Neural progenitor cell (in vitro differentiated cells): Measurements from ENCODE around the gene DOHH. TPM values are rescaled to one million over a fixed set of nuclear protein-coding genes. Genes with fewer than 3 reads are reported as not detected.

ENCODE experiments used
- DNase-seq: peaks from one replicate; pipeline ENCODE4 v3.0.0-alpha.2; 2016; ENCODE audit warnings: low spot score
- H2AFZ ChIP-seq: fragments of 200-600 bp; sonication (generic); replicated peaks from 2 replicates; pipeline ENCODE4 v1.6.1; 2016; ENCODE audit warnings: antibody characterized with exemption
- H3F3A ChIP-seq: fragments of 200-600 bp; sonication (generic); 2 replicates; pipeline ENCODE4 v1.6.1; 2016; ENCODE audit warnings: antibody characterized with exemption, low read depth
- H3K27ac ChIP-seq: fragments of 200-600 bp; sonication (generic); 2 replicates; pipeline ENCODE4 v1.5.1; 2016; ENCODE audit warnings: mild to moderate bottlenecking
- H3K27me3 ChIP-seq: fragments of 200-600 bp; sonication (generic); 2 replicates; pipeline ENCODE4 v1.6.1; 2016; ENCODE audit warnings: mild to moderate bottlenecking, moderate library complexity
- H3K36me3 ChIP-seq: fragments of 200-600 bp; sonication (generic); 2 replicates; pipeline ENCODE4 v1.5.1; 2016
- H3K4me1 ChIP-seq: fragments of 200-600 bp; sonication (generic); 2 replicates; pipeline ENCODE4 v1.6.1; 2016; ENCODE audit warnings: mixed run types
- H3K4me2 ChIP-seq: fragments of 200-600 bp; sonication (generic); 2 replicates; pipeline ENCODE4 v1.6.1; 2016
- H3K4me3 ChIP-seq: fragments of 200-600 bp; sonication (generic); 2 replicates; pipeline ENCODE4 v1.5.1; 2016
- H3K79me2 ChIP-seq: fragments of 200-600 bp; sonication (generic); 2 replicates; pipeline ENCODE4 v1.6.1; 2016; ENCODE audit warnings: low read depth
- H3K9ac ChIP-seq: fragments of 200-600 bp; sonication (generic); 2 replicates; pipeline ENCODE4 v1.6.1; 2016
- H3K9me3 ChIP-seq: fragments of 200-600 bp; sonication (generic); 2 replicates; pipeline ENCODE4 v1.5.1; 2016; ENCODE audit warnings: low read depth
- H4K20me1 ChIP-seq: fragments of 200-600 bp; sonication (generic); 2 replicates; pipeline ENCODE4 v1.6.1; 2016; ENCODE audit warnings: low read depth
- H3K27ac Mint-ChIP-seq: 3 replicates; pipeline ENCODE4 v1.8.0; 2021; ENCODE audit warnings: mixed read lengths
- H3K27me3 Mint-ChIP-seq: 2 replicates; pipeline ENCODE4 v1.8.0; 2022; ENCODE audit warnings: low read depth, mild to moderate bottlenecking, inconsistent platforms, moderate library complexity, mixed read lengths; ENCODE audit not compliant: insufficient read depth
- H3K36me3 Mint-ChIP-seq: 3 replicates; pipeline ENCODE4 v1.8.0; 2021; ENCODE audit warnings: mixed read lengths
- H3K4me1 Mint-ChIP-seq: 3 replicates; pipeline ENCODE4 v1.8.0; 2021; ENCODE audit warnings: mixed read lengths
- H3K4me3 Mint-ChIP-seq: 3 replicates; pipeline ENCODE4 v1.8.0; 2021; ENCODE audit warnings: mild to moderate bottlenecking, moderate library complexity, mixed read lengths
- H3K9me3 Mint-ChIP-seq: 3 replicates; pipeline ENCODE4 v1.8.0; 2020; ENCODE audit warnings: mixed read lengths
- EZH2 ChIP-seq: fragments of 200-600 bp; sonication (generic); IDR thresholded peaks from 2 replicates; pipeline ENCODE4 v1.6.1; 2017; ENCODE audit warnings: antibody characterized with exemption, mild to moderate bottlenecking, moderate library complexity
- EZH2phosphoT487 ChIP-seq: fragments of 200-600 bp; sonication (generic); IDR thresholded peaks from 2 replicates; pipeline ENCODE4 v1.6.1; 2017; ENCODE audit warnings: antibody characterized with exemption
- total RNA-seq: library from RNA; depleted of rRNA; stranded (reverse); fragments of >200 nt; gene quantifications from 2 replicates; pipeline ENCODE4 v1.2.3, GENCODE V29; 2015; ENCODE audit warnings: low replicate concordance
- TF ChIP-seq, protein P1 (sequence below): fragments of 200-600 bp; sonication (generic); IDR thresholded peaks from 2 replicates; pipeline ENCODE4 v1.5.1; 2017; ENCODE audit warnings: antibody characterized with exemption, mild to moderate bottlenecking

DOHH gene
- total RNA-seq, 1 donor from 2014 or later = 0.69 TPM

DNA sequence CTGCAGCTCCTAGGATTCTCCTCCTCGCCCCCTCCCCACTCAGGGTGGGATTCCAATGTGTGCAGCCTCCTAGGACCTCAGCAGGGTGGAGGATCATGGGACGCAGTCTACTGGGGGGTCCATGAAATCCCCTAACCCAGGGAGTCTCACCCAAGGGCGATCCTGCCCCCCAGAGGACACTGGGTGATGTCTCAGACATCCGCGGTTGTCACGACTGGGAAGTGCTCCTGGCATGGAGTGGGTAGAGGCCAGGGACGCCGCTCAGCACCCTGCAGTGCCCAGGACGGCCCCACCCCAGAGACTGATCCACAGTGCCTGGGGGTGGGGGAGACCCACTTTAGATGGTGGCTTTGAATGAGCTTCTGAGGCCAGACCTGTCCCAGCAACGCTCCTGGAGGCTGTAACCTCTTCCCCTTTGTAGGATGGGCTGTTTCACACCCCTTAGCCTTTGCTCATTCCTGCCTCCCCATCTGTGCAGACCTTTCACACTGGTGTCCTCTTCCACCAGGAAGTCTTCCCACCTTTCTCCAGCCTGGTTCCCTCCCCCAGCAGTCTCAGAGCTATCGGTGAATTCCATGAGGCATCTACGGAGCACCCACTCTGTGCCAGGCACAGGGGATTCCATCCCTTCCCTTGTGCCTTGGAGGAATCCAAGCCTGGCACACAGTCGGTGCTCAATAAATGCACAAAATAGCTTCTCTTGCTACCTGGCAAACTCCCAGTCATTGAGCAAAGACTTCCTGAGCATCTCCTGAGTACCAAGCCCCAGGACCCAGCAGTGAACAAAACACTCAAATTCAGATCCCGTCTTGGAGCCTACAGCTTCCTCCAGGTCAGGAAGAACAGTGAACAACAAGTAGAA lies 30.6 kb downstream of the DOHH start:
- Histone ChIP-seq H3F3A (no peaks in the 10 kb centered on the region), H3K9me3 (no peaks in the 10 kb centered on the region), H3K4me3 (no peak overlapping the region), H3K9ac (no peak overlapping the region), H2AFZ (no peak overlapping the region), H3K4me1 (no peaks in the 10 kb centered on the region), H3K27me3 (peaks cover 80% of the 10 kb centered on the region), H4K20me1 (no peaks in the 10 kb centered on the region), H3K27ac (no peak overlapping the region), H3K36me3 (no peaks in the 10 kb centered on the region), H3K4me2 (no peak overlapping the region), H3K79me2 (no peaks in the 10 kb centered on the region)
- DNase-seq = no peak
- Mint-ChIP-seq H3K4me1 (no peaks in the 10 kb centered on the region), H3K27ac (no peak overlapping the region), H3K9me3 (peaks cover 15% of the 10 kb centered on the region), H3K36me3 (no peaks in the 10 kb centered on the region), H3K27me3 (peaks cover 46% of the 10 kb centered on the region), H3K4me3 (peak overlapping the region; percentile 16)
- TF ChIP-seq EZH2phosphoT487 (no peak), EZH2 (no peak)
- TF ChIP-seq, protein P1, sequence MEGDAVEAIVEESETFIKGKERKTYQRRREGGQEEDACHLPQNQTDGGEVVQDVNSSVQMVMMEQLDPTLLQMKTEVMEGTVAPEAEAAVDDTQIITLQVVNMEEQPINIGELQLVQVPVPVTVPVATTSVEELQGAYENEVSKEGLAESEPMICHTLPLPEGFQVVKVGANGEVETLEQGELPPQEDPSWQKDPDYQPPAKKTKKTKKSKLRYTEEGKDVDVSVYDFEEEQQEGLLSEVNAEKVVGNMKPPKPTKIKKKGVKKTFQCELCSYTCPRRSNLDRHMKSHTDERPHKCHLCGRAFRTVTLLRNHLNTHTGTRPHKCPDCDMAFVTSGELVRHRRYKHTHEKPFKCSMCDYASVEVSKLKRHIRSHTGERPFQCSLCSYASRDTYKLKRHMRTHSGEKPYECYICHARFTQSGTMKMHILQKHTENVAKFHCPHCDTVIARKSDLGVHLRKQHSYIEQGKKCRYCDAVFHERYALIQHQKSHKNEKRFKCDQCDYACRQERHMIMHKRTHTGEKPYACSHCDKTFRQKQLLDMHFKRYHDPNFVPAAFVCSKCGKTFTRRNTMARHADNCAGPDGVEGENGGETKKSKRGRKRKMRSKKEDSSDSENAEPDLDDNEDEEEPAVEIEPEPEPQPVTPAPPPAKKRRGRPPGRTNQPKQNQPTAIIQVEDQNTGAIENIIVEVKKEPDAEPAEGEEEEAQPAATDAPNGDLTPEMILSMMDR = no peak

DNA sequence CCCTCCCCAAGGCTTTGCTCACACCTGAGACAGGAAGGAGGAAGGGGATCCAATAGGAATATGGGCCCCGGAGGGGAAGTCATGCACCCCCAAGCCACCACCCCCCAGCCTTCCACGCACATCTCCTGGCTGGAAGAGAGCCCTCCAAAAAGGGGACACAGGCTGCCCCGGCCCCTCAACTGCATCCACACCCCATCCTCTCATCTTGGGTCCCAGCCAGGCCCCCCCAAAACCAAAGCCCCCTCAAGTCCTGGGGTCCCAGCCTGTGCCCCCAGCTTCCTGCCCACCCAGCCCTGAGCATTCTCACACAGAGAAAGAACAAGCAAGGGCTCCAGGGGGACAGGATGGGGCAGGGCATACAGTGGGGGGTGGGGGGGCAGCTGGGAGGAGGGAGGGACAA lies 32.3 kb downstream of the DOHH start:
- no peak overlapping the region for H3K4me3 Mint-ChIP-seq
- DNase-seq = no peak

GRCh38 chr19:3467437-3468198 lies 32.9 kb downstream of the DOHH start:
- Mint-ChIP-seq H3K36me3 (no peaks in the 10 kb centered on the region), H3K9me3 (peaks cover 15% of the 10 kb centered on the region), H3K4me1 (peaks cover 3% of the 10 kb centered on the region), H3K4me3 (no peak overlapping the region), H3K27me3 (peaks cover 51% of the 10 kb centered on the region), H3K27ac (no peak overlapping the region)
- H4K20me1 ChIP-seq = peaks cover 5% of the 10 kb centered on the region
- no peak overlapping the region for H3K9ac ChIP-seq
- H3K36me3 ChIP-seq = no peaks in the 10 kb centered on the region
- no peak overlapping the region for H3K4me3 ChIP-seq
- no peak overlapping the region for H3K27ac ChIP-seq
- no peak for DNase-seq
- H3K9me3 ChIP-seq = no peaks in the 10 kb centered on the region
- H2AFZ ChIP-seq = no peak overlapping the region
- TF ChIP-seq, protein P1 = no peak
- H3K79me2 ChIP-seq = no peaks in the 10 kb centered on the region
- peaks cover 20% of the 10 kb centered on the region for H3K4me1 ChIP-seq
- H3K27me3 ChIP-seq = peaks cover 96% of the 10 kb centered on the region
- H3K4me2 ChIP-seq = no peak overlapping the region
- peaks cover 5% of the 10 kb centered on the region for H3F3A ChIP-seq

More for the DNA sequence above, 32.3 kb downstream of the DOHH start:
- H3K9me3 Mint-ChIP-seq = peaks cover 15% of the 10 kb centered on the region
- Histone ChIP-seq H4K20me1 (no peaks in the 10 kb centered on the region), H3K4me1 (peaks cover 15% of the 10 kb centered on the region), H3K36me3 (no peaks in the 10 kb centered on the region), H3K27ac (no peak overlapping the region), H3K79me2 (no peaks in the 10 kb centered on the region), H3K4me2 (no peak overlapping the region), H3K27me3 (peaks cover 90% of the 10 kb centered on the region), H3K9me3 (no peaks in the 10 kb centered on the region), H2AFZ (no peak overlapping the region), H3K9ac (no peak overlapping the region), H3F3A (no peaks in the 10 kb centered on the region), H3K4me3 (no peak overlapping the region)
- no peak for TF ChIP-seq EZH2phosphoT487
- TF ChIP-seq EZH2 = no peak
- TF ChIP-seq, protein P1 = no peak
- peaks cover 47% of the 10 kb centered on the region for H3K27me3 Mint-ChIP-seq
- no peaks in the 10 kb centered on the region for H3K4me1 Mint-ChIP-seq
- H3K27ac Mint-ChIP-seq = no peak overlapping the region
- no peaks in the 10 kb centered on the region for H3K36me3 Mint-ChIP-seq
